ENCODE measurements around the gene CYBC1.
"Not testable (repeated sequence)": the region's sequence is repeated elsewhere in the genome, so short reads cannot be mapped to it uniquely, and the experiment has no call there.

CYBC1 gene

DNA sequence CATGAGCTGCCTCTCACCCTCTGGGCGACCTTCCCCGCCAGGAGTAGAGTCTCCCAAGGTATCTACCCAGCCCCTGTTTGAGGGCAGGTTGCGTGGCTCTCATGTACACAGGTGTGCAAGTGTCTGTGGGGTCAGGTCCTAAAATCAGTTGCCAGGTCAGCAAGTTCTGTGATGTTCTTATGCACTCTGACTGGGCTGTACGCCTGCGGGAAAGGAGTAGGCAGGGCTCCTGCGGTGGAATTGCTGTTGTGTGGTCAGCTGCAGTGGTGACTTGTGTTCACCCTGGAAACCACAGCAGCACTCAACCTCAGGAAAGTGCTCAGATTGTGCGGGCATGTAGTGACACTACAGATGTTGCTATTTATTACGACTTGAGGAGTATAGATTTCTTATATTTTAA lies 27.4 kb upstream of the CYBC1 start:
- DNase-seq (ENCODE audit: low read depth in 2 of 2): no peak

DNA sequence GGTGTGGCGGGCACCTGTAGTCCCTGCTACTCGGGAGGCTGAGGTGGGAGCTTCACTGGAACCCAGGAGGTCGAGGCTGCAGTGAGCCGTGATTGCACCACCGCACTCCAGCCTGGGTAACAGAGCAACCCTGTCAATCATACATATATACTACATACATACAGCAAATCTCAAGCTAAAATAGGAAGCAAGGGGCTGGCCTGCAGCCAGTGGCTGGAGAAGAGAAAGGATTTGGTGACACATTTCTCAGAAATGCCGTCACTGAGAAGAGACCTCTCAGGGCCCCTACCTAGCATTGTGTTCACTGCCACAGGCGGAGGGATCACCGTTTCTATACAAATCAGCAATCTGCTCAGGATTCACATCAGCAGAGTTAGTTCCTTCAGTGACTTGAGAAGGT lies 24.9 kb upstream of the CYBC1 start:
- no peak for DNase-seq (ENCODE audit: low read depth in 2 of 2)

GRCh38 chr17:82474223-82475010 lies 23.9 kb upstream of the CYBC1 start:
- no peak for DNase-seq (ENCODE audit: low read depth in 2 of 2)

GRCh38 chr17:82470065-82470464 lies 19.5 kb upstream of the CYBC1 start:
- DNase-seq (ENCODE audit: low read depth in 2 of 2): no peak

DNA sequence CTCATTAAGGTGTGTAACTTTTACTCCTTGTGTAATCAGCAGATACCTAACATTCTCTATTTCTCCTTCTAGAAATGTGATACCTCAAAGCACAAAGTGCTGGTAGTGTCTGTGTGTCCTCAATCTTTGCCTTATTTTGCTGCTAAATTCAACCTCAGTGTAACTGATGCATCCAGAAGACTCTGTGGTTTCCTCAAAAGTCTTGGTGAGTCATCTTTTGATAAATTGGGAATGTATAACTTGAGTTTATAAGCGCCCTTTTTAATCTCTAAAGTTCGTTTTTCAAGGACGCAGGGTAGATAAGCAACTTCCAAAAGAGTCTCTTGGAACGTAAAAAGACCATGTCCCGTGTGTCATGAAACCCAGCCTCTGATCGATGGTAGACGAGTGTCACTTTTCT lies 18.1 kb upstream of the CYBC1 start:
- DNase-seq (ENCODE audit: low read depth in 2 of 2): no peak

DNA sequence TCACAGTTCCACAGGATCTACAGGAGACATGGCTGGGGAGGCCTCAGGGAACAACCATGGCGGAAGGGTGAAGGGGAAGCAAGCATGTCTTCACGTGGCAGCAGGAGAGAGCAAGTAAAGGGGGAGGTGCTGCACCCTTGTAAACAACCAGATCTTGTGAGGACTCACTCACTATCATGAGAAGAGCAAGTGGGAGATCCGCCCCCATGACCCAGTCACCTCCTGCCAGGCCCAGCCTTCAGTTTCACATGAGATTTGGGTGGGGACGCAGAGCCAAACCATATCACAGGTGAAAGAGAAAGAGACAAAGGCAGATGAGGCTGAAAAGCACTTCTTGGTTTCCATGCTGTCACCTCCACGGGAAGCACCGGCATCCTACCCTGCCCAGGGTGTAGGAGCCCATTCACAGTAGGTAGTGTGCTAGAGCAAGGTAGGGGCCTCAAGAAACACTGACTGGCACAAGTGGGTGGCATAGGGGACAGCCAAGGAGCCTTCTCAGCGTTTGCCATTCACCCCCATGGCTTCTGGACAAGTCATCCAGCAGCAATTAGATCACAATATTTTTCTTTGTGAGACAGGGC lies 14.6 kb upstream of the CYBC1 start:
- no peak for DNase-seq (ENCODE audit: low read depth in 2 of 2)

- no peak for DNase-seq (ENCODE audit: low read depth in 2 of 2)
These were observed 14.0 kb upstream of the CYBC1 start for GRCh38 chr17:82464567-82464929.

DNA sequence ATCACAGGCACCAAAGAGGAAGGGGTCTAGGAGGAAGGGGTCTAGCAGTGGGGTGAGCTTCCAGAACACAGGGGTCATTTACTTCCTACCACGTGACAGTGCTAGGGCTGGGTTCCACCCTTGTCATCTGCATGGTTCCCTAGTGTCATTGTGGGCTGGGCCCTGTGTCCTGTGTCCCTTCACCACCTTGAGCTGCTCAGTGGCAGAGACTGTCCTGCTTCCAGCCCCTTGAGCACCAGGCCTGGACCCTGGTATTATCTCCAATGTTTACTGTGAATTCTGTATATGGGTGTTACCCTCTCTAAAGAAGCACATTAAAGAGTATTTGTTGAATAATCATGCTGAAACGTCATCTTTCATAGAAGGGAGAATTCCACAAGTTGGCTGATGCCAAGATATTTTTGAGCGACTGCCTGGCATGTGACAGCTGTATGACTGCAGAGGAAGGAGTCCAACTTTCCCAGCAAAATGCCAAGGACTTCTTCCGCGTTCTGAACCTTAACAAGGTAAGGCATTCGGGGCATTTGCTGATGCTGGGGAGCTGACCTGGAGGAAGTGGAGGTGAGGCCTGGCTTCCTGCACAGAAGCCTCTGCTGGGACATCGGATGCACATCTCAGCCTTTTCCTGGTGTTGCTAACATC lies 13.5 kb upstream of the CYBC1 start:
- DNase-seq (ENCODE audit: low read depth in 2 of 2): no peak

- DNase-seq (ENCODE audit: low read depth in 2 of 2): no peak
These were observed 12.8 kb upstream of the CYBC1 start for GRCh38 chr17:82463391-82463790.

DNA sequence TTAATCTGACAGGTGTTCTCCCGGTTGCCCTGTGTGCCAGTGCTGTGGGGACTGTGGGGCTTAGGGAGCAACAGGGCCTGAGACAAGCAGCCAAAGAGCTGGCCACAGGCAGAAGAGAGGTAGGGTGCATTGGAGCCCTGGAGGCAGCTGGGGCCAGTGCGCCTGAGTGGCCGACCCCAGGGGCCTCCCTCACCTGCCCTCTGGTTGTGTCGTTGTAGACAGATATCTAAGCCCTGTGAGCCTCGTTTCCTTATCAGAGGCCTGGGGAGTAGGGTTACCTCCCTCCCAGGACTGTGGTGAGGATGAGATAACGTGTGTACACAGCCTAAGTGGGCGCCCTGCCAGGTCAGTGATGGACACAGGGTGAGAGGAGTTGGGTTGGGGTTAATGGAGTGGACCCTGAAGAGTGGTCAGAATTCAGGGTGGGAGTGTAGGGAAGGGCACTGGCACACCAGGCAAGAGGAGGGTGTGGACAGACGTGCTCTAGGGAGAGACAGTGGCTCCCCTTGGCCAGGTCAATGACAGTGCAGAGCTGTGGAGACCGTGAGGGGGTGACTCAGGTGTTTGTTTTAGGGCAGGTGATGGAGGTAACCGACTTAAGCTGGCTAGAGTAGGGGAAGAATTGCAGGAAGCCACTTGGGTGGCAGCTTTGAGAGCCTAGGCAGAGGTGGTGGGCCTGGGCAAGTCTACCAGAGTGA lies 11.4 kb upstream of the CYBC1 start:
- DNase-seq (ENCODE audit: low read depth in 2 of 2): no peak

DNA sequence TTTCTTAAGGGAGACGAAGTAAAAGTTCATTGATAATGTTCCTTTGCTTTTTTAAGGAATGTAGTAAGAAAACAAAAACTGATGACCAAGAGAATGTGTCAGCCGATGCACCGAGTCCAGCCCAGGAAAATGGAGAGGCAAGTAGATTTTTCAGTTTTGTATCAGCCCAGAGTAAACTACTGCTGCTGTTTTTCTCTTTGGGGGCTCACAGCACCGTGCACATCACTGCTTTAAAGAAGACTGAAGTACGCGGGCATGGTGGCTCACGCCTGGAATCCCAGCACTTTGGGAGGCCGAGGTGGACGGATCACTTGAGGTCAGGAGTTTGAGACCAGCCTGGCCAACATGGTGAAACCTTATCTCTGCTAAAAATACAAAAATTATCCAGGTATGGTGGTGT lies 9.4 kb upstream of the CYBC1 start:
- DNase-seq (ENCODE audit: low read depth in 2 of 2): not testable (repeated sequence)

- no peak for DNase-seq (ENCODE audit: low read depth in 2 of 2)
These were observed 8.4 kb upstream of the CYBC1 start for GRCh38 chr17:82458885-82459424.

DNA sequence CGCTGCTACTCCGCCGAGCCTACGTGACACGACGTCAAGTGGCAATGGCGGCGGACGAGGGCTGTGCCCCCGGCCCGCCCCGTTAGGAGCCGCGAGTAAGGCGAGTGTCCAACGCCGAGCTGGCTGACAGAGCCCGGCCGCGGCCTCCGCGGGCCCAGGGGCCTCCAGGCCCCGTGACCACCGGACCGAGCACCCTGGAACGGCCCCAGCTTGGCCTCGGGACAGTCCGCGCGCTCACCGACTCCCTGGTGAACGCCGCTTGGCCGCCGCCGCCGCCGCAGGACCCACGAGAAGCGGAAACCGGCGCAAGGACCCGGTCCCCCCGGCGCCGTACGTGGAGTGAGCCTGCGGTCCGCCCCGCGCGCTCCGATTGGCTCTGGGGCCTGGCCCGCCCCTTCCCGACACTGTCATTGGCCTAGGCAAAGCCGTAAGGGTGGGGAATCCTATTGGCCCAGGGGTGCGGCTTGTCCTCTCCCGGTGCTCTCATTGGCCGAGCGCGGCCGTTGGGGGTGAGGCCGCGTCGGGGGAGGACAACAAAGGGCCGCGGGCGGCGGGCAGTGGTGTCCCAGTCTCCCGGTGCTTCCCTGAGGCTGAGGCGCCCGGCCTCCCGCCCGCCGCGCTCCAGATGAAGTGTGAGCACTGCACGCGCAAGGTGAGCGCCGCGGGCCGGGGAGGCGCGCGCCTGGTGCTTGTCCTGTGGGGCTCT lies 7.8 kb upstream of the CYBC1 start, which contains the start of gene NARF:
TSS of gene NARF (plus strand) at position 563 of the 706 bp plus-strand sequence. CDS start at position 626, 63 bp downstream.
- DNase-seq (ENCODE audit: low read depth in 2 of 2): peak; percentile 92 to 97

- DNase-seq (ENCODE audit: low read depth in 2 of 2): peak in 1 of 2 donors; percentile 90
These were observed 7.3 kb upstream of the CYBC1 start for GRCh38 chr17:82457929-82458178.

- no peak for DNase-seq (ENCODE audit: low read depth in 2 of 2)
These were observed 6.7 kb upstream of the CYBC1 start for GRCh38 chr17:82457073-82457928.

GRCh38 chr17:82453706-82454105 lies 3.2 kb upstream of the CYBC1 start:
- not testable (repeated sequence) for DNase-seq (ENCODE audit: low read depth in 2 of 2)

DNA sequence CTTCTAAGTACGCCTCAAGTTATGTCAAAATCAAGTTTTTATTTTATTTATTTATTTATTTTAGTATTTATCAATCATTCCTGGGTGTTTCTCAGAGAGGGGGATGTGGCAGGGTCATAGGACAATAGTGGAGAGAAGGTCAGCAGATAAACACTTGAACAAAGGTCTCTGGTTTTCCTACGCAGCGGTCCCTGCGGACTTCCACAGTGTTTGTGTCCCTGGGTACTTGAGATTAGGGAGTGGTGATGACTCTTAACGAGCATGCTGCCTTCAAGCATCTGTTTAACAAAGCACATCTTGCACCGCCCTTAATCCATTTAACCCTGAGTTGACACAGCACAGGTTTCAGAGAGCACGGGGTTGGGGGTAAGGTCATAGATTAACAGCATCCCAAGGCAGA lies 2.6 kb upstream of the CYBC1 start:
- DNase-seq (ENCODE audit: low read depth in 2 of 2): not testable (repeated sequence)

GRCh38 chr17:82452162-82452561 lies 1.6 kb upstream of the CYBC1 start:
- DNase-seq (ENCODE audit: low read depth in 2 of 2): no peak

DNA sequence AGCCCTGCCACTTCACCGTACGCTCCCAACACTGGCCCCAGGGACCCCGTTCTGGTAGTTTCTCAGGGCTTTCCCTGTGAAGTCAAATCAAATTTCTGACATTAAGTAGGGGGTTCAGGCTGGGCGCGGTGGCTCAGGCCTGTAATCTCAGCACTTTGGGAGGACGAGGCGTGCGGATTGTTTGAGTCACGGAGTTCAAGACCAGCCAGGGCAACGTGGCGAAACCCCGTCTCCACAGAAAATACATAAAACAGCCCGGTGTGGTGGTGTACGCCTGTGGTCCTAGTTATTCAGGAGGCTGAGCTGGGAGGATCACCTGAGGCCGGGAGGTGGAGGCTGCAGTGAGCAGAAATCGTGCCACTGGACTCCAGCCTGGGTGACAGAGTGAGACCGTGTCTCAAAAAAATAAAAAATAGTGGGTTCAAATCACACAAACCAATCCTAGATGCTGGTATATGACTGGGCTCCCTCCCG lies 632 bp downstream of the CYBC1 start:
- no peak for DNase-seq (ENCODE audit: low read depth in 2 of 2)

DNA sequence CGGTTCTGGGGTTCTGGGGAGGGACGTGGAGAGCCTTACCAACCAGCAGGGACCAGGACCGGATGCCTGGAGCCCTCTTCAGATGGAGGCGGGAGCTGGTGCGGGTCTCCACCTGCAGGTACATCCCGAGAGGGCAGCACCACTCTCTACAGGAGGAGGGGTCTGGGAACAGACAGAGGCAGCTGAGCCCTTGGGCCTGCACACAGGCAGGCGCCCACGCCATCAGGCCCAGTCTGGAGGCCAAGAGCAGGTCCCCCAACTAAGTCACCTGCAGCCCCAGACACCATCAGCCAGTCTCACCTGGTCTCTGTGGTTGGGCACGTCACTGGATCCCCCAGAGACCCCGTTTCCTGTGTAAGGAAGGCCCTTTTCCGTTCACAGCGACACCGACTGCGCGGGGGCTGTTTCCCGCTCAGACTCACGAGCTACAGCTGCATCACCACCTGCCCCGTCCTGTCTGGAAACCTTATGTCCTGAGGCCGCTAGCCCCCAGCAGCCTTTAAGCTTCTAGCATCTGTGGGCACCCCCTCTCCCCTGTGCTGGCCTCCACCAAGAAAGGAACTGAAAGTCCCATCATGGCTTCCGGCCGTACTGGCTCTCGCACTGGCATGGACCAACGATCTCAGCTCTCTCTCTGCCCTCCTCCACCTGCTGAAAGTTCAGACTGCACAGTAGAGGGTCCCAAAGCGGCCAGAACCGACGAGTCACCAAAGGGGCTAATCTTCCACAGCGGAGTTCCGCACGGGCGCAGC lies 1.2 kb downstream of the CYBC1 start:
- peak; percentile 71 to 72 for DNase-seq (ENCODE audit: low read depth in 2 of 2)
